VCaP (cell line): Measurements from ENCODE around the gene PIM3.

ENCODE experiments used
- H3K27ac ChIP-seq: fragments of 450-650 bp; 2 replicates; pipeline ENCODE4 v1.5.1; 2017
- CTCF ChIP-seq: fragments of 450-650 bp; conservative IDR thresholded peaks from 2 replicates; pipeline ENCODE4 v1.5.1; 2017; ENCODE audit warnings: mild to moderate bottlenecking, moderate library complexity

The PIM3 gene

GRCh38 chr22:49960159-49961004 lies at the start of gene PIM3:
Gene PIM3, plus strand, starts transcription at chr22:49960772. Its CDS starts 176 bp downstream, at chr22:49960948.
- peak within 1 kb of the TSS; percentile 92 for H3K27ac ChIP-seq
- TF ChIP-seq CTCF = no peak

GRCh38 chr22:49911881-49912625 lies 48.5 kb upstream of the PIM3 start:
- no peak for TF ChIP-seq CTCF
- no peak overlapping the region for H3K27ac ChIP-seq

- H3K27ac ChIP-seq = no peak overlapping the region
- TF ChIP-seq CTCF = no peak
Measured at GRCh38 chr22:49913026-49913425, 47.5 kb upstream of the PIM3 start.

GRCh38 chr22:49913446-49913845 lies 47.1 kb upstream of the PIM3 start:
- no peak overlapping the region for H3K27ac ChIP-seq

GRCh38 chr22:49914256-49914655 lies 46.3 kb upstream of the PIM3 start:
- H3K27ac ChIP-seq = no peak overlapping the region
- no peak for TF ChIP-seq CTCF

More at GRCh38 chr22:49913446-49913845, 47.1 kb upstream of the PIM3 start:
- no peak for TF ChIP-seq CTCF

GRCh38 chr22:49915610-49916009 lies 45.0 kb upstream of the PIM3 start:
- TF ChIP-seq CTCF = no peak
- H3K27ac ChIP-seq = no peak overlapping the region

- peak overlapping the region; percentile 85 for H3K27ac ChIP-seq
- TF ChIP-seq CTCF = no peak
Measured at GRCh38 chr22:49916831-49917230, 43.7 kb upstream of the PIM3 start.
